T-cell (primary cell): ENCODE measurements around the gene MAMDC4. TPM values are rescaled to one million over a fixed set of nuclear protein-coding genes. Genes with fewer than 3 reads are reported as not detected.

Source experiments
- ATAC-seq, 4 experiments: fragments of 200-7000 bp in 3 of 4; fragments of 150-1000 bp in 1 of 4; cut with Tn5 transposase; replicated peaks in 1 of 4; 1 replicate in 3 of 4; 2 replicates in 1 of 4; pipeline ENCODE4 v1.10.0; 2021; ENCODE audit warnings: moderate library complexity in 3 of 4, mild to moderate bottlenecking in 2 of 4, moderate number of reproducible peaks in 1 of 4
- CTCF ChIA-PET, 2 donors: fragments of 300-600 bp; sonication (Branson Sonifier 250); formaldehyde crosslinking; loops; one replicate each; lab custom pipeline; 2022; ENCODE audit warnings: antibody characterized with exemption in 2 of 2; lab: Charles Lee
- POLR2A ChIA-PET, 2 donors: fragments of 300-600 bp; sonication (Branson Sonifier 250); formaldehyde crosslinking; loops; one replicate each; lab custom pipeline; 2022; ENCODE audit warnings: antibody characterized with exemption in 2 of 2; lab: Charles Lee
- DNase-seq, 35 experiments: peaks; one replicate each; pipeline versions ENCODE4 v3.0.0 to v3.0.0-alpha.2; 2013 to 2023
- H3K27ac ChIP-seq: one replicate; pipeline ENCODE4 v1.5.1; 2013; ENCODE audit warnings: low read length
- H3K27me3 ChIP-seq, 2 experiments: replicated peaks in 1 of 2; 1 replicate in 1 of 2; 2 replicates in 1 of 2; pipeline versions ENCODE4 v1.6.1 to v1.7.0; 2013; ENCODE audit warnings: low read length in 1 of 2, mixed read lengths in 1 of 2; ENCODE audit not compliant: control insufficient read depth in 2 of 2, insufficient read depth in 2 of 2; ENCODE audit errors: extremely low read depth in 1 of 2
- H3K36me3 ChIP-seq, 2 donors: 1 replicate in 1 of 2; 2 replicates in 1 of 2; pipeline versions ENCODE4 v1.6.1 to v1.7.0; 2013; ENCODE audit warnings: low read length in 1 of 2; ENCODE audit not compliant: control insufficient read depth in 2 of 2, insufficient read depth in 1 of 2; ENCODE audit errors: extremely low read depth in 1 of 2
- H3K4me1 ChIP-seq, 2 experiments: 1 replicate in 1 of 2; 2 replicates in 1 of 2; pipeline versions ENCODE4 v1.6.1 to v1.7.0; 2013; ENCODE audit warnings: low read length in 2 of 2, mixed read lengths in 1 of 2; ENCODE audit not compliant: insufficient read depth in 2 of 2, control insufficient read depth in 1 of 2; ENCODE audit errors: extremely low read depth in 1 of 2
- H3K4me3 ChIP-seq, 2 donors: 1 replicate in 1 of 2; 2 replicates in 1 of 2; pipeline versions ENCODE4 v1.5.1 to v1.7.0; 2013; ENCODE audit warnings: mild to moderate bottlenecking in 2 of 2, low read length in 1 of 2, moderate library complexity in 1 of 2; ENCODE audit not compliant: control insufficient read depth in 1 of 2; ENCODE audit errors: extremely low read depth in 1 of 2
- H3K9me3 ChIP-seq: 2 replicates; pipeline ENCODE4 v1.7.0; 2013
- H3K27ac Mint-ChIP-seq, 2 donors: one replicate each; pipeline ENCODE4 v1.8.0; 2020 to 2021; ENCODE audit warnings: mild to moderate bottlenecking in 2 of 2, mixed read lengths in 2 of 2
- H3K27me3 Mint-ChIP-seq, 2 donors: one replicate each; pipeline ENCODE4 v1.8.0; 2021 to 2022; ENCODE audit warnings: mixed read lengths in 2 of 2
- H3K36me3 Mint-ChIP-seq: one replicate; pipeline ENCODE4 v1.8.0; 2021; ENCODE audit warnings: mixed read lengths
- H3K4me1 Mint-ChIP-seq, 3 donors: one replicate each; pipeline ENCODE4 v1.8.0; 2020 to 2022; ENCODE audit warnings: mixed read lengths in 3 of 3, mild to moderate bottlenecking in 1 of 3
- H3K4me3 Mint-ChIP-seq, 3 donors: one replicate each; pipeline ENCODE4 v1.8.0; 2020 to 2022; ENCODE audit warnings: mild to moderate bottlenecking in 3 of 3, mixed read lengths in 3 of 3, moderate library complexity in 3 of 3
- H3K9me3 Mint-ChIP-seq, 3 donors: one replicate each; pipeline ENCODE4 v1.8.0; 2020 to 2022; ENCODE audit warnings: mixed read lengths in 3 of 3
- WGBS: methylation state at CpG from one replicate; pipeline ENCODE4 v1.1.5; 2013; ENCODE audit warnings: missing lambda C conversion rate; ENCODE audit not compliant: insufficient coverage; 5-methylcytosine and 5-hydroxymethylcytosine counted together
- total RNA-seq, 35 experiments: library from RNA in 6 of 35; stranded (reverse) in 6 of 35; fragments of 120-200 nt in 1 of 35; gene quantifications; one replicate each; pipeline versions ENCODE4 v1.2.1 to v1.2.4 and lab custom pipeline; 2013 to 2026

MAMDC4 gene
- total RNA-seq, 5 donors from 2014 or later (not counting 1 experiment from before 2014, with no cell fraction given) = 3.0 to 10.7 (median 7.1) TPM

DNA sequence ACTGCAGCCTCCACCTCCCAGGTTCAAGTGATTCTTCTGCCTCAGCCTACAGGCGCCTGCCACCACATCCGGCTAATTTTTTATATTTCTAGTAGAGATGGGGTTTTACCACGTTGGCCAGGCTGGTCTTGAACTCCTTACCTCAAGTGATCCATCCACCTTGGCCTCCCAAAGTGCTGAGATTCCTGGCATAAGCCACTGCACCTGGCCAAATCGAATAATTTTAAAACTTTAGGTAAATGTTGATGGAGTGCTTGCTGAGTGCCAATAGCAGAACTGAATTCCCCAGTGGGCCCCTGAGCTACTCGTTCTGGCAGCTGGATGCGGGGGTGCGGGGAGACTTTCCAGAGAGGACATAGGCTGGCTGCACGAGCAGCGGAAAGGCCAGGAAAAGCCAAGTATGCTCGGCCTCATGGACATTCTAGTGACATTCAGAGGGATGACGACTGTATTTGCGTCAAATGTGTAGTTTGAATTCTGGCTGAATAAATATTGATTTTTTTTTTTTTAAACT is 51.0 kb downstream of the MAMDC4 start:
- Mint-ChIP-seq H3K4me1 (peaks cover 36 to 45% (median 38%) of the 10 kb centered on the region in 3 donors), H3K36me3 (peaks cover 21% of the 10 kb centered on the region), H3K4me3 (peak overlapping the region in 1 of 3 donors; percentile 68), H3K27ac (peak overlapping the region; percentile 97 to 98), H3K9me3 (no peaks in the 10 kb centered on the region), H3K27me3 (no peaks in the 10 kb centered on the region)
- peaks cover 18 to 48% of the 10 kb centered on the region in 2 experiments for H3K4me1 ChIP-seq
- ATAC-seq (no peak), DNase-seq (peak in 2 of 35 experiments; percentile 14 to 32)
- no peaks in the 10 kb centered on the region for H3K9me3 ChIP-seq
- H3K27me3 ChIP-seq = no peaks in the 10 kb centered on the region
- ChIA-PET POLR2A (interaction anchor here in 1 of 2 donors (1.1 kb wide), 1 partner anchor 21 kb away, joined by 3 read pairs; no protein-coding TSS in a partner anchor), CTCF (interaction anchor here in 1 of 2 donors (0.6 to 1.2 kb wide), 4 partner anchors 17 to 1074 kb away, joined by 3 to 4 read pairs (median 4); partner anchors contain the start of gene TRAF2)
- H3K36me3 ChIP-seq = peaks cover 11 to 38% of the 10 kb centered on the region in 2 donors
- peak overlapping the region; percentile 95 for H3K27ac ChIP-seq
- no peak overlapping the region for H3K4me3 ChIP-seq
- 83% methylated on average over 9 of the region's 12 CpGs for WGBS

DNA sequence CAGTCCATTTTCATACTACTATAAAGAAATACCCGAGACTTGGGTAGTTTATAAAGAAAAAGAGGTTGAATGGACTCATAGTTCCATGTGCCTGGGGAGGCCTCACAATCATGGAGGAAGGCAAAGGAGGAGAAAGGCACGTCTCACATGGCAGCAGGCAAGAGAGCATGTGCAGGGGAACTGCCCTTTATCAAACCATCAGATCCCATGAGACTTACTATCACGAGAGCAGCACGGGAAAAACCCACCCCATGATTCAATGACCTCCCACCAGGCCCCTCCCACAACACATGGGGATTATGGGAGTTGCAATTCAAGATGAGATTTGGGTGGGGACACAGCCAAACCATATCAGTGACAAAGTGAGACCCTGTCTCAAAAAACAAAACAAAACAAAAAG is 54.1 kb downstream of the MAMDC4 start:
- Mint-ChIP-seq H3K27ac (peak overlapping the region in 1 of 2 donors; percentile 65), H3K9me3 (no peaks in the 10 kb centered on the region), H3K4me3 (no peak overlapping the region), H3K27me3 (no peaks in the 10 kb centered on the region), H3K36me3 (peaks cover 19% of the 10 kb centered on the region), H3K4me1 (peaks cover 27 to 35% (median 29%) of the 10 kb centered on the region in 3 donors)
- Histone ChIP-seq H3K27me3 (no peaks in the 10 kb centered on the region), H3K36me3 (peaks cover 19 to 25% of the 10 kb centered on the region in 2 donors), H3K4me1 (peaks cover 15 to 41% of the 10 kb centered on the region in 2 experiments), H3K9me3 (no peaks in the 10 kb centered on the region), H3K27ac (no peak overlapping the region), H3K4me3 (no peak overlapping the region)
- POLR2A ChIA-PET = no interaction called here
- no CpG with 5 or more reads among the region's 4 CpGs for WGBS
- CTCF ChIA-PET = no interaction called here
- ATAC-seq = no peak
- no peak for DNase-seq

DNA sequence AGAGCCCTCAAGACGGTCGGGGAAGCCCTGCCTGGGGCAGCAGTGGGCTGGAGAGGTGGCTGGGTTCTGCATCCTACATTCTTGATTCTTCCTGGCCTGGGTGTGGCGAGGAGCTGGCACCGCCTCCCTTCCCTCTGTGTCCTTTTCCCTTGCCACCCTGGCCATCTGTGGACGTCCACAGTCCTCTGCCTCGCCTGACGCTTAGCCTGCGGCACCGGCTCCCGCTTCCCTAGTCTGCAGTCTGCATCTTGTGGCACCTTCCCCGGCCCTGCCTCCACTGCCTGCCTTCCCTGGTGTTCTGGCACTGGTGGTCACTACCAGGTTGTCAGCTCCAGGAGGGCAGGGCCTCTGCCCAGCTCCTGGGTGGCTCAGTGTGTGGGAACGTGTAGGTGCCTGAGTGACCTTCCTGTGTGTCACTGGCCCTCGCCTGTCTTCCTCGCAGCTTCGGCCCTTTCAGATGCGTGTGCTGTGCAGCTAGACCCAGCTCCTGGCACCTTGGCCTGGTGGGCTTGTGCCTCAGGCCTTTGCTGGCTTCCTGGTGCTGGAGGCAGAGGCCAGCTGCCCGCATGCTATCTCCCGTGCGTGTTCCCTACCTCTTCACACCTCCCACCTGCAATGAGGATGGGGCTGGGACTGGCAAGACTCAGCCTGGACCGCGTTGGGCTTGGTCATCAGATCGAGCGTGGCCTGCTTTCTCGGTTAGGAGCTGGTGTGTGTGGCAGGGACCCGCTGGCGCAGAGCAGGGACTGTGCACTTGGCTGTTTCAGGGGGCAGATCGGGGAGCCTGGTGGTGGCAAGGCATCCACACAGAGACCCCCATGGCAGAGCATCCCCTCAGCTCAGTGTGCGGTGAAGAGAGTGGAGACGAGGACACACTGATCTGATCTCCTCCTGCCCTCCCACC is 55.1 kb downstream of the MAMDC4 start:
- ATAC-seq (no peak), DNase-seq (no peak)
- ChIA-PET CTCF (no interaction called here), POLR2A (no interaction called here)
- H3K36me3 ChIP-seq = peaks cover 19 to 27% of the 10 kb centered on the region in 2 donors
- H3K4me3 ChIP-seq = no peak overlapping the region
- no peaks in the 10 kb centered on the region for H3K27me3 ChIP-seq
- Mint-ChIP-seq H3K27ac (no peak overlapping the region), H3K9me3 (no peaks in the 10 kb centered on the region), H3K4me1 (peaks cover 17 to 25% (median 19%) of the 10 kb centered on the region in 3 donors), H3K36me3 (peaks cover 19% of the 10 kb centered on the region), H3K27me3 (no peaks in the 10 kb centered on the region), H3K4me3 (no peak overlapping the region)
- no peak overlapping the region for H3K27ac ChIP-seq
- no peaks in the 10 kb centered on the region for H3K9me3 ChIP-seq
- 94% methylated on average over 10 of the region's 29 CpGs for WGBS
- peaks cover 7 to 31% of the 10 kb centered on the region in 2 experiments for H3K4me1 ChIP-seq

Other genes with a start within 250 kb of the MAMDC4 start
- 1 to 10 TPM in 3 of 5 donors, under 1 TPM in 2; 0.43 to 1.9 (median 1.1) TPM for gene EGFL7, start 189.4 kb upstream of the MAMDC4 start, total RNA-seq
- gene AGPAT2, start 164.9 kb upstream of the MAMDC4 start, total RNA-seq = 10 to 100 TPM in 4 of 5 donors, 1 to 10 TPM in 1; 6.5 to 13.0 (median 12.1) TPM
- gene DIPK1B, start 139.8 kb upstream of the MAMDC4 start, total RNA-seq = 1 to 10 TPM in 1 of 5 donors, under 1 TPM in 4; 0.25 to 2.1 (median 0.77) TPM
- gene LCN10, start 109.4 kb upstream of the MAMDC4 start, total RNA-seq = 1 to 10 TPM; 1.3 to 2.8 (median 2.2) TPM
- not detected for gene LCN6, start 103.8 kb upstream of the MAMDC4 start, total RNA-seq
- under 1 TPM in 1 of 5 donors, not detected in 4; 0.16 TPM for gene LCN8, start 94.1 kb upstream of the MAMDC4 start, total RNA-seq
- gene LCN15, start 87.8 kb upstream of the MAMDC4 start, total RNA-seq = not detected
- gene TMEM141, start 61.0 kb upstream of the MAMDC4 start, total RNA-seq = 10 to 100 TPM; 24.4 to 53.5 (median 45.8) TPM
- gene CCDC183, start 56.0 kb upstream of the MAMDC4 start, total RNA-seq = 1 to 10 TPM; 1.9 to 2.9 (median 2.3) TPM
- 10 to 100 TPM; 60.5 to 86.7 (median 82.8) TPM for gene RABL6, start 44.4 kb upstream of the MAMDC4 start, total RNA-seq
- 1 to 10 TPM; 2.1 to 7.5 (median 5.1) TPM for gene AJM1, start 9.9 kb upstream of the MAMDC4 start, total RNA-seq
- 10 to 100 TPM; 23.3 to 56.8 (median 43.5) TPM for gene PHPT1, start 2.9 kb upstream of the MAMDC4 start, total RNA-seq
- 100 to 1,000 TPM; 236 to 314 (median 297) TPM for gene EDF1, start 14.0 kb downstream of the MAMDC4 start, total RNA-seq
- 10 to 100 TPM; 20.9 to 38.7 (median 33.7) TPM for gene TRAF2, start 34.2 kb downstream of the MAMDC4 start, total RNA-seq
- gene FBXW5, start 92.4 kb downstream of the MAMDC4 start, total RNA-seq = 100 to 1,000 TPM in 3 of 5 donors, 10 to 100 TPM in 2; 60.9 to 161 (median 145) TPM
- gene C8G, start 92.9 kb downstream of the MAMDC4 start, total RNA-seq = 1 to 10 TPM; 1.7 to 3.8 (median 3.2) TPM
- gene LCN12, start 99.9 kb downstream of the MAMDC4 start, total RNA-seq = 1 to 10 TPM; 1.1 to 3.3 (median 2.2) TPM
- gene PTGDS, start 125.2 kb downstream of the MAMDC4 start, total RNA-seq = 10 to 100 TPM in 4 of 5 donors, 1 to 10 TPM in 1; 9.6 to 56.6 (median 26.4) TPM
- 1 to 10 TPM in 3 of 5 donors, under 1 TPM in 2; 0.29 to 2.2 (median 1.3) TPM for gene LCNL1, start 130.6 kb downstream of the MAMDC4 start, total RNA-seq
- 100 to 1,000 TPM in 4 of 5 donors, 10 to 100 TPM in 1; 81.3 to 173 (median 127) TPM for gene PAXX, start 140.1 kb downstream of the MAMDC4 start, total RNA-seq
- 10 to 100 TPM in 2 of 5 donors, 1 to 10 TPM in 3; 5.4 to 24.7 (median 8.0) TPM for gene CLIC3, start 144.2 kb downstream of the MAMDC4 start, total RNA-seq
- gene ABCA2, start 175.9 kb downstream of the MAMDC4 start, total RNA-seq = 100 to 1,000 TPM in 3 of 5 donors, 10 to 100 TPM in 2; 58.6 to 138 (median 121) TPM
- 1 to 10 TPM; 1.1 to 7.7 (median 5.1) TPM for gene FUT7, start 179.7 kb downstream of the MAMDC4 start, total RNA-seq
- 10 to 100 TPM; 32.4 to 76.7 (median 57.0) TPM for gene NPDC1, start 193.8 kb downstream of the MAMDC4 start, total RNA-seq
- gene ENTPD2, start 201.7 kb downstream of the MAMDC4 start, total RNA-seq = under 1 TPM in 1 of 5 donors, not detected in 4; 0.32 TPM
- 1 to 10 TPM in 1 of 5 donors, under 1 TPM in 4; 0.33 to 1.0 (median 0.83) TPM for gene SAPCD2, start 218.2 kb downstream of the MAMDC4 start, total RNA-seq
- 10 to 100 TPM; 11.3 to 32.8 (median 19.3) TPM for gene UAP1L1, start 225.2 kb downstream of the MAMDC4 start, total RNA-seq
- 10 to 100 TPM; 62.0 to 91.5 (median 84.8) TPM for gene MAN1B1, start 234.6 kb downstream of the MAMDC4 start, total RNA-seq